ENCODE results near the gene KLK15. TPM values are rescaled to one million over a fixed set of nuclear protein-coding genes. Genes with fewer than 3 reads are reported as not detected.

KLK15 gene
- total and polyA plus RNA-seq, 10 of the 15 experiments (the other 5 are each of a cell fraction or from before 2014, with no cell fraction given): 0.04 to 0.08 TPM; not detected in 8

DNA sequence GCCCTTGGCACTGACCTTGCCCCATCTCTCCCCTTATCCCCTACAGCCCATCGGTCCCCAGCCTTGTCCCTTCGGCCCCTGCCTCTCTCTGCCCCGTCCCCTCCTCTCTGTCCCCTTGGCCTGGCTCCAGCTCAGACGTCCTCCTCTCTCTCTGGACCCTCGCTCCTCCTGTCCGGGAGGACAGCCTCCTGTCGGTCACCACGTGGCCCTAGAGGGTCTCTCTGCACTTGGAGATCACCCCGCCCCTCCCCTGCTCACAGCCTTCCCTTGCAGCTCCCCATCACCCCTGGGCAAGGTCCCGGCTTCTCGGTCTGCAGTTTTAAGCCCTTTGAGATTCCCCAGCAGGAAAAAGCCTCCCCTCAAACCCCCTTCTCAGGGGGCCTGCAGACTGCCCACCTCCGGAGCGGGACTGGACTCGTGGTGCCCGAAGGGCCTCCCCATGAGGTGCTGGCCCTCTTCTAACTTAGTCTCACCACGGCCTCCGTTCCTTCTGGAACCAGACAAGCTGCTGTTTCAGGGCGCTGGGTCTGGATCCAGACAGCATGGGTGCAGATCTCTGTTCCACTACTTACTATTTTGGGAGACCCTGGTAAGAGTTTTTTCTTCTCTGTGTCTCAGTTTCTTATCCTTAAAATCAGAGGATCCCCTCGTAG is 3.3 kb upstream of the KLK15 start (continued):
- TF ChIP-seq NFIC (IDR thresholded peaks at IDR 0.05; ENCODE audit: low read depth, low read length) (no peak), POU2F2 (IDR thresholded peaks at IDR 0.05; ENCODE audit: borderline replicate concordance, low read depth, low read length) (no peak), ESRRA (IDR thresholded peaks at IDR 0.05; ENCODE audit: low read length) (no peak), MEF2B (IDR thresholded peaks at IDR 0.05; ENCODE audit: partially characterized antibody, poor library complexity, severe bottlenecking) (no peak), E2F8 (IDR thresholded peaks at IDR 0.05; ENCODE audit: low read depth, partially characterized antibody) (no peak), KLF5 (IDR thresholded peaks at IDR 0.05; ENCODE audit: partially characterized antibody) (no peak)

DNA sequence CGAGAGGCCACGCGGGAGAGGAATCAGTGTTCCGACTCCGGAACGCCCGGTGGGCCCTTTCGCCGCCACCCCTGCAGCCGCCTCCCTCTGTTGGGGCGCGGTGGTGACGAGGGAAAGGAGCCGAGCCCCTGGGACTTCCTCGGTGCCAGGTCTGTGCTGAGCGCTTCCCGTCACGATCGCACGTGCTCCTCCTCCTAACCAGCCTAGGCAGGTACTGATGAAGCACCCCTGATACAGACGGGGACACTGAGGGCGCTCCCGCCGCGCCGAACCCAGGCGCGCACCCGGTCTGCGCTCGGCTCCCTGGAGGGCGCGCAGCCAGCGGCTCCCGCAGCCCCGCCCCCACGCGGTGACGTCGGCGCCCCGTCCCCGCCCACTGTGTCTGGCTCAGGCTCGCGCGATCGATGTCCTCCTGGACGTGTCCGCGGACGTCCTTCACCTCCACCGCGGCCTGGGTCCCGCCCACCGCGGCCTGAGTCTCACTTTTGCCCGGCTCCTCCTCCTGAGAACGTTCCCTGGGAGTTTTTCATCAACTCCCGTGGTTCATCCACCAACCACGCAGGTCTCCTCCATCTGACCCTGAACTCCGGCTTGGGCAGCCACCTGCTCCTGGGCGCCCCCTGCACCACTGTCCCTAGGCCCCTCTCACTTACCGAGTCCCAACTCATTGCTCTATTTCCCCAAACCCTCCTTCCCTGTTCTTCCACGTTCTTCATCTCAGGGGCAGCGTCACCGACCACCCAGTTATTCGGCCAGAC is 2.6 kb upstream of the KLK15 start:
- Histone ChIP-seq H3K4me3 (peak overlapping the region; percentile 71), H3K36me3 (ENCODE audit: control insufficient read depth in 2 of 2, insufficient read depth in 2 of 2, low read length in 1 of 2) (no peaks in the 10 kb centered on the region), H4K20me1 (ENCODE audit: control insufficient read depth, insufficient read depth) (no peaks in the 10 kb centered on the region), H3K27me3 (replicated peaks in 1 of 2; ENCODE audit: control insufficient read depth in 2 of 2, insufficient read depth in 2 of 2, low read length in 1 of 2) (no peaks in the 10 kb centered on the region), H3K79me2 (ENCODE audit: control insufficient read depth, insufficient read depth, low read length) (no peaks in the 10 kb centered on the region), H3K9me3 (replicated peaks; ENCODE audit: control insufficient read depth, insufficient read depth, low read length) (no peaks in the 10 kb centered on the region), H3K4me2 (ENCODE audit: control insufficient read depth, insufficient read depth) (peak overlapping the region; percentile 97), H3K27ac (ENCODE audit: control insufficient read depth, insufficient read depth) (no peak overlapping the region), H2AFZ (ENCODE audit: control insufficient read depth, low read depth, low read length) (peak overlapping the region; percentile 96), H3K4me1 (ENCODE audit: control insufficient read depth, insufficient read depth, low read length) (peaks cover 5% of the 10 kb centered on the region; the same call in 1 of the 2 replicates), H3K9ac (ENCODE audit: control insufficient read depth, insufficient read depth, low read length) (peak overlapping the region; percentile 63)
- intact Hi-C loops (cut with micrococcal nuclease; ENCODE audit: unreplicated experiment) (loop anchor here (2.0 to 5.0 kb wide), 2 partner anchors 17 to 61 kb away; no protein-coding TSS in a partner anchor), in situ Hi-C loops (cut with MboI) (no loop called here)
- ChIA-PET RAD21 (ENCODE audit: unreplicated experiment) (interaction anchor here (4.6 kb wide), 1 partner anchor 85 kb away, joined by 41 read pairs; no protein-coding TSS in a partner anchor), SMC1A (ENCODE audit: uncharacterized antibody, unreplicated experiment) (interaction anchor here (1.0 to 4.6 kb wide), 3 partner anchors 16 to 85 kb away, joined by 3 to 37 read pairs (median 4); no protein-coding TSS in a partner anchor), POLR2A (interaction anchor here (0.9 to 1.2 kb wide), 3 partner anchors 9 to 62 kb away, joined by 3 to 4 read pairs (median 4); no protein-coding TSS in a partner anchor), CTCF (interaction anchor here (1.1 to 2.6 kb wide), 3 partner anchors 16 to 86 kb away, joined by 6 to 8 read pairs (median 6); no protein-coding TSS in a partner anchor)
- no TSS peak for BruUV-seq (replicated peaks)
- peak; percentile 26 for DNase-seq (ENCODE audit: low read depth, low spot score)
- ATAC-seq: peak; percentile 96
- peak; percentile 44 for FAIRE-seq
- 3% methylated on average over 51 of the region's 67 CpGs for WGBS (ENCODE audit: insufficient coverage, insufficient replicate concordance, low lambda C conversion rate, missing lambda C conversion rate)
- no peak for TF ChIP-seq POU2F2 (IDR thresholded peaks at IDR 0.05; ENCODE audit: borderline replicate concordance, low read depth, low read length)
- peak; percentile 75; the same call in 1 of the 2 replicates for TF ChIP-seq BACH1 (IDR thresholded peaks at IDR 0.05; ENCODE audit: borderline replicate concordance)
- no peak for TF ChIP-seq HCFC1 (IDR thresholded peaks at IDR 0.05; ENCODE audit: low read length)
- TF ChIP-seq, protein P1, sequence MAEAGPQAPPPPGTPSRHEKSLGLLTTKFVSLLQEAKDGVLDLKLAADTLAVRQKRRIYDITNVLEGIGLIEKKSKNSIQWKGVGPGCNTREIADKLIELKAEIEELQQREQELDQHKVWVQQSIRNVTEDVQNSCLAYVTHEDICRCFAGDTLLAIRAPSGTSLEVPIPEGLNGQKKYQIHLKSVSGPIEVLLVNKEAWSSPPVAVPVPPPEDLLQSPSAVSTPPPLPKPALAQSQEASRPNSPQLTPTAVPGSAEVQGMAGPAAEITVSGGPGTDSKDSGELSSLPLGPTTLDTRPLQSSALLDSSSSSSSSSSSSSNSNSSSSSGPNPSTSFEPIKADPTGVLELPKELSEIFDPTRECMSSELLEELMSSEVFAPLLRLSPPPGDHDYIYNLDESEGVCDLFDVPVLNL (IDR thresholded peaks at IDR 0.05; ENCODE audit: low read depth, low read length): no peak
- TF ChIP-seq IRF4 (IDR thresholded peaks at IDR 0.05; ENCODE audit: low read depth, low read length): no peak
- TF ChIP-seq RBBP5 (conservative IDR thresholded peaks at IDR 0.05): no peak
- TF ChIP-seq CHD2 (IDR thresholded peaks at IDR 0.05; ENCODE audit: borderline replicate concordance, low read depth, low read length): no peak
- 0 out of 2 replicates have a peak, but pooled peaks have one; percentile 40 for TF ChIP-seq YY1 (IDR thresholded peaks at IDR 0.05; ENCODE audit: low read depth, low read length)
- no peak for TF ChIP-seq CHD4 (IDR thresholded peaks at IDR 0.05)
- TF ChIP-seq, protein P2, sequence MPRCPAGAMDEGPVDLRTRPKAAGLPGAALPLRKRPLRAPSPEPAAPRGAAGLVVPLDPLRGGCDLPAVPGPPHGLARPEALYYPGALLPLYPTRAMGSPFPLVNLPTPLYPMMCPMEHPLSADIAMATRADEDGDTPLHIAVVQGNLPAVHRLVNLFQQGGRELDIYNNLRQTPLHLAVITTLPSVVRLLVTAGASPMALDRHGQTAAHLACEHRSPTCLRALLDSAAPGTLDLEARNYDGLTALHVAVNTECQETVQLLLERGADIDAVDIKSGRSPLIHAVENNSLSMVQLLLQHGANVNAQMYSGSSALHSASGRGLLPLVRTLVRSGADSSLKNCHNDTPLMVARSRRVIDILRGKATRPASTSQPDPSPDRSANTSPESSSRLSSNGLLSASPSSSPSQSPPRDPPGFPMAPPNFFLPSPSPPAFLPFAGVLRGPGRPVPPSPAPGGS (IDR thresholded peaks at IDR 0.05; ENCODE audit: borderline replicate concordance, insufficient read depth, low read depth, low read length, poor library complexity, severe bottlenecking): no peak
